NCI-H2107 (cell line): Measurements from ENCODE around the gene PLEKHJ1.
"Not testable (repeated sequence)": the region's sequence is repeated elsewhere in the genome, so short reads cannot be mapped to it uniquely, and the experiment has no call there.

ENCODE experiments used
- DNase-seq: peaks from one replicate; lab custom pipeline; 2025; lab: John Stamatoyannopoulos, UW

The PLEKHJ1 gene

GRCh38 chr19:2219726-2220125 lies 16.4 kb downstream of the PLEKHJ1 start:
- no peak for DNase-seq

GRCh38 chr19:2217591-2217990 lies 18.5 kb downstream of the PLEKHJ1 start:
- DNase-seq = no peak

- DNase-seq = no peak
These were observed 19.5 kb downstream of the PLEKHJ1 start for GRCh38 chr19:2216361-2217225.

- DNase-seq = no peak
These were observed 20.8 kb downstream of the PLEKHJ1 start for GRCh38 chr19:2215281-2215751.

- no peak for DNase-seq
These were observed 21.9 kb downstream of the PLEKHJ1 start for GRCh38 chr19:2214251-2214650.

- no peak for DNase-seq
These were observed 22.3 kb downstream of the PLEKHJ1 start for GRCh38 chr19:2213799-2214198.

GRCh38 chr19:2212861-2213711 lies 23.0 kb downstream of the PLEKHJ1 start:
- DNase-seq = no peak

GRCh38 chr19:2210987-2211740 lies 25.0 kb downstream of the PLEKHJ1 start:
- DNase-seq = no peak

- no peak for DNase-seq
These were observed 25.9 kb downstream of the PLEKHJ1 start for GRCh38 chr19:2210206-2210605.

GRCh38 chr19:2209408-2209807 lies 26.7 kb downstream of the PLEKHJ1 start:
- no peak for DNase-seq

- no peak for DNase-seq
These were observed 27.2 kb downstream of the PLEKHJ1 start for GRCh38 chr19:2208975-2209374.

GRCh38 chr19:2207991-2208860 lies 27.9 kb downstream of the PLEKHJ1 start:
- no peak for DNase-seq

GRCh38 chr19:2207008-2207407 lies 29.1 kb downstream of the PLEKHJ1 start:
- no peak for DNase-seq

GRCh38 chr19:2202366-2202765 lies 33.8 kb downstream of the PLEKHJ1 start:
- no peak for DNase-seq

GRCh38 chr19:2201473-2202148 lies 34.5 kb downstream of the PLEKHJ1 start:
- no peak for DNase-seq

GRCh38 chr19:2200624-2201294 lies 35.4 kb downstream of the PLEKHJ1 start:
- DNase-seq = not testable (repeated sequence)

GRCh38 chr19:2199861-2200623 lies 36.1 kb downstream of the PLEKHJ1 start:
- DNase-seq = no peak

GRCh38 chr19:2199215-2199614 lies 36.9 kb downstream of the PLEKHJ1 start:
- DNase-seq = no peak

- no peak for DNase-seq
These were observed 37.8 kb downstream of the PLEKHJ1 start for GRCh38 chr19:2198317-2198716.
